H9 (cell line): ENCODE data around the gene ACAP1. TPM values are rescaled to one million over a fixed set of nuclear protein-coding genes. Genes with fewer than 3 reads are reported as not detected.
A peak's percentile ranks its signal among the peaks of the same experiment; 100 is the strongest.

ENCODE experiments used
- DNase-seq: peaks from one replicate; pipeline ENCODE4 v3.0.0-alpha.2; 2017
- H2AFZ ChIP-seq: one replicate; pipeline ENCODE4 v1.6.1; 2013; ENCODE audit warnings: mild to moderate bottlenecking, low read length, control low read depth, moderate library complexity
- H2AK5ac ChIP-seq: 2 replicates; pipeline ENCODE4 v1.6.1; 2013; ENCODE audit warnings: low read length, control low read depth, mixed read lengths; ENCODE audit not compliant: insufficient read length
- H2BK120ac ChIP-seq: one replicate; pipeline ENCODE4 v1.6.1; 2013; ENCODE audit warnings: low read depth, mild to moderate bottlenecking, low read length, control low read depth, inconsistent platforms; ENCODE audit not compliant: poor library complexity, severe bottlenecking
- H2BK12ac ChIP-seq: 2 replicates; pipeline ENCODE4 v1.6.1; 2013; ENCODE audit warnings: low read length, control low read depth, mixed read lengths, low read depth; ENCODE audit not compliant: insufficient read length
- H2BK15ac ChIP-seq: 2 replicates; pipeline ENCODE4 v1.6.1; 2013; ENCODE audit warnings: low read depth, low read length, control low read depth
- H2BK20ac ChIP-seq: one replicate; pipeline ENCODE4 v1.6.1; 2013; ENCODE audit warnings: low read depth, mild to moderate bottlenecking, low read length, control low read depth, inconsistent platforms; ENCODE audit not compliant: poor library complexity, severe bottlenecking
- H2BK5ac ChIP-seq: 2 replicates; pipeline ENCODE4 v1.6.1; 2013; ENCODE audit warnings: low read length, control low read depth, mixed read lengths; ENCODE audit not compliant: insufficient read length
- H3K14ac ChIP-seq: 2 replicates; pipeline ENCODE4 v1.6.1; 2013; ENCODE audit warnings: low read length, control low read depth; ENCODE audit not compliant: insufficient read depth
- H3K18ac ChIP-seq: 2 replicates; pipeline ENCODE4 v1.6.1; 2013; ENCODE audit warnings: low read depth, mild to moderate bottlenecking, mixed read lengths, low read length, control low read depth; ENCODE audit not compliant: insufficient read length
- H3K23ac ChIP-seq: 2 replicates; pipeline ENCODE4 v1.6.1; 2013; ENCODE audit warnings: low read length, control low read depth, mixed read lengths, low read depth; ENCODE audit not compliant: insufficient read length
- H3K23me2 ChIP-seq: 2 replicates; pipeline ENCODE4 v1.6.1; 2013; ENCODE audit warnings: low read depth, mild to moderate bottlenecking, mixed read lengths, low read length, control low read depth; ENCODE audit not compliant: insufficient read length, poor library complexity, severe bottlenecking
- H3K27ac ChIP-seq: 2 replicates; pipeline ENCODE4 v1.5.1; 2013; ENCODE audit warnings: low read length, control low read depth, mixed read lengths, low read depth; ENCODE audit not compliant: insufficient read length
- H3K27me3 ChIP-seq: 2 replicates; pipeline ENCODE4 v1.6.1; 2013; ENCODE audit warnings: low read length, control low read depth, inconsistent platforms; ENCODE audit not compliant: insufficient read depth
- H3K4ac ChIP-seq: 2 replicates; pipeline ENCODE4 v1.6.1; 2013; ENCODE audit warnings: low read depth, mild to moderate bottlenecking, control low read depth, inconsistent platforms, low read length, moderate library complexity
- H3K4me1 ChIP-seq: 2 replicates; pipeline ENCODE4 v1.6.1; 2013; ENCODE audit warnings: low read length, control low read depth, inconsistent platforms; ENCODE audit not compliant: insufficient read depth
- H3K4me2 ChIP-seq: 2 replicates; pipeline ENCODE4 v1.6.1; 2013; ENCODE audit warnings: low read length, control low read depth, mixed read lengths; ENCODE audit not compliant: insufficient read length, insufficient read depth
- H3K56ac ChIP-seq: 2 replicates; pipeline ENCODE4 v1.6.1; 2013; ENCODE audit warnings: low read depth, mild to moderate bottlenecking, mixed read lengths, low read length, control low read depth; ENCODE audit not compliant: insufficient read length
- H3K79me1 ChIP-seq: 2 replicates; pipeline ENCODE4 v1.6.1; 2013; ENCODE audit warnings: low read depth, mild to moderate bottlenecking, moderate library complexity, low read length, control low read depth, inconsistent platforms; ENCODE audit not compliant: insufficient read depth, poor library complexity, severe bottlenecking
- H3K79me2 ChIP-seq: 2 replicates; pipeline ENCODE4 v1.6.1; 2013; ENCODE audit warnings: low read length, control low read depth, inconsistent platforms; ENCODE audit not compliant: insufficient read depth
- H3K9ac ChIP-seq: 2 replicates; pipeline ENCODE4 v1.6.1; 2013; ENCODE audit warnings: low read length, control low read depth, mixed read lengths; ENCODE audit not compliant: insufficient read length; ENCODE audit errors: extremely low read depth
- H3K9me3 ChIP-seq: one replicate; pipeline ENCODE4 v1.6.1; 2013; ENCODE audit warnings: low read depth, low read length, inconsistent platforms; ENCODE audit not compliant: control insufficient read depth
- H3T11ph ChIP-seq: one replicate; pipeline ENCODE4 v1.6.1; 2013; ENCODE audit warnings: mild to moderate bottlenecking, low read length, control low read depth, inconsistent platforms
- H4K20me1 ChIP-seq: one replicate; pipeline ENCODE4 v1.6.1; 2013; ENCODE audit not compliant: control insufficient read depth, insufficient read length, insufficient read depth
- H4K5ac ChIP-seq: 2 replicates; pipeline ENCODE4 v1.6.1; 2013; ENCODE audit warnings: low read depth, mild to moderate bottlenecking, mixed read lengths, low read length, control low read depth; ENCODE audit not compliant: insufficient read length
- H4K8ac ChIP-seq: replicated peaks from 2 replicates; pipeline ENCODE4 v1.6.1; 2013; ENCODE audit warnings: low read length, control low read depth, mixed read lengths, low read depth; ENCODE audit not compliant: insufficient read length
- H4K91ac ChIP-seq: 2 replicates; pipeline ENCODE4 v1.6.1; 2013; ENCODE audit warnings: low read depth, mild to moderate bottlenecking, moderate library complexity, mixed read lengths, low read length, control low read depth; ENCODE audit not compliant: insufficient read length
- H3K27ac Mint-ChIP-seq, 3 experiments: 2 replicates in 2 of 3; 3 replicates in 1 of 3; pipeline ENCODE4 v1.8.0; 2020 to 2021; ENCODE audit warnings: mixed read lengths in 3 of 3, mild to moderate bottlenecking in 1 of 3, moderate library complexity in 1 of 3
- H3K27me3 Mint-ChIP-seq: 2 replicates; pipeline ENCODE4 v1.8.0; 2021; ENCODE audit warnings: low read depth, mild to moderate bottlenecking, moderate library complexity, mixed read lengths
- H3K36me3 Mint-ChIP-seq, 3 experiments: 2 replicates in 2 of 3; 3 replicates in 1 of 3; pipeline ENCODE4 v1.8.0; 2020 to 2021; ENCODE audit warnings: low read depth in 3 of 3, mixed read lengths in 3 of 3; ENCODE audit not compliant: insufficient read depth in 1 of 3
- H3K4me1 Mint-ChIP-seq, 2 experiments: 2 replicates each; pipeline ENCODE4 v1.8.0; 2020; ENCODE audit warnings: mixed read lengths in 2 of 2
- H3K4me3 Mint-ChIP-seq, 2 experiments: 2 replicates in 1 of 2; 3 replicates in 1 of 2; pipeline ENCODE4 v1.8.0; 2020 to 2021; ENCODE audit warnings: mild to moderate bottlenecking in 2 of 2, mixed read lengths in 2 of 2, moderate library complexity in 1 of 2
- H3K9me3 Mint-ChIP-seq, 2 experiments: 2 replicates in 1 of 2; 3 replicates in 1 of 2; pipeline ENCODE4 v1.8.0; 2020; ENCODE audit warnings: mild to moderate bottlenecking in 2 of 2, mixed read lengths in 2 of 2, moderate library complexity in 1 of 2
- WGBS: extraction: QIAGEN DNeasy Blood & Tissue Kit; methylation state at CpG from one replicate; pipeline ENCODE4 v1.1.7; 2013; ENCODE audit warnings: missing lambda C conversion rate, low lambda C conversion rate, mixed read lengths; ENCODE audit not compliant: insufficient read length; ENCODE audit errors: extremely low coverage; 5-methylcytosine and 5-hydroxymethylcytosine counted together
- total RNA-seq: library from RNA; stranded (reverse); gene quantifications from 2 replicates; pipeline ENCODE4 v1.2.1, GENCODE V29; 2021
- TF ChIP-seq, protein P1 (sequence below): fragments of 200-600 bp; sonication (generic); conservative IDR thresholded peaks from 3 replicates; pipeline ENCODE4 v1.8.0; 2021; ENCODE audit warnings: antibody characterized with exemption, mild to moderate bottlenecking

Gene ACAP1
- total RNA-seq, 1 experiment from 2014 or later, result 18.2 TPM

DNA sequence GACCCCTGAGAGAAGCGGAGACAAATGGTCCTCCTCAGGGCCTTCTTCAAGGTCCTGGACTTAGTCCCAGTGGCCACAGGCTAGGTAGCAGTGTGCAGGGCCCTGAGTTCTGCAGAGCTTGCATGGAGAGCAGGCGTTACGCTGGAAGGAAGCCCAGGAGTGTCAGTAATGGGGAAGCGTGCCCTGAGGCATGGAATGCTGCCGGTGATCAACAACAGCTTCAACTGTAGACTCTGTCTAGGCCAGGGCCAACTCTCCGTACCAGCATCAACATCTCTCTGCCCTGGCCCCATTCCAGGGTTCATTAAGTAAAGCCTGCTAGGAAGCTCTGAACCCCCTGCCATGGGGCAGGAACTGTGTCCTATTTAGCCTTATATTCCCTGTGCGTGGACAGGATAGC is 44.0 kb downstream of the ACAP1 start:
- Histone ChIP-seq H3K79me2 (no peaks in the 10 kb centered on the region), H3K4me1 (no peaks in the 10 kb centered on the region), H4K5ac (no peak overlapping the region), H4K20me1 (no peaks in the 10 kb centered on the region), H4K8ac (no peak overlapping the region), H3K4me2 (peak overlapping the region; percentile 75), H3K79me1 (no peaks in the 10 kb centered on the region), H2BK120ac (no peak overlapping the region), H3K27ac (no peak overlapping the region), H3K4ac (no peak overlapping the region), H4K91ac (no peak overlapping the region), H3K9ac (no peak overlapping the region), H3K14ac (no peak overlapping the region), H2AK5ac (no peak overlapping the region), H3K27me3 (peaks cover 11% of the 10 kb centered on the region; the same call in 1 of the 2 replicates), H2BK20ac (no peak overlapping the region), H2BK12ac (no peak overlapping the region), H3K9me3 (no peaks in the 10 kb centered on the region), H2BK5ac (no peak overlapping the region), H3K23me2 (peaks cover 17% of the 10 kb centered on the region), H3K23ac (no peak overlapping the region), H2AFZ (peak overlapping the region; percentile 53), H3K56ac (no peak overlapping the region), H3K18ac (no peak overlapping the region), H3T11ph (no peak overlapping the region), H2BK15ac (no peak overlapping the region; the same call in 1 of the 2 replicates)
- WGBS, result no CpG with 5 or more reads among the region's 7 CpGs
- Mint-ChIP-seq H3K4me1 (peaks cover 21 to 25% of the 10 kb centered on the region in 2 experiments), H3K4me3 (peak overlapping the region; percentile 76 to 78), H3K36me3 (peaks cover 5 to 11% (median 8%) of the 10 kb centered on the region in 3 experiments; a peak in 5 of 7 replicates), H3K27me3 (peaks cover 52% of the 10 kb centered on the region), H3K27ac (peak overlapping the region in 1 of 3 experiments; percentile 8; a peak in 1 of 7 replicates), H3K9me3 (peaks cover 7% of the 10 kb centered on the region in 2 experiments)
- TF ChIP-seq, protein P1, sequence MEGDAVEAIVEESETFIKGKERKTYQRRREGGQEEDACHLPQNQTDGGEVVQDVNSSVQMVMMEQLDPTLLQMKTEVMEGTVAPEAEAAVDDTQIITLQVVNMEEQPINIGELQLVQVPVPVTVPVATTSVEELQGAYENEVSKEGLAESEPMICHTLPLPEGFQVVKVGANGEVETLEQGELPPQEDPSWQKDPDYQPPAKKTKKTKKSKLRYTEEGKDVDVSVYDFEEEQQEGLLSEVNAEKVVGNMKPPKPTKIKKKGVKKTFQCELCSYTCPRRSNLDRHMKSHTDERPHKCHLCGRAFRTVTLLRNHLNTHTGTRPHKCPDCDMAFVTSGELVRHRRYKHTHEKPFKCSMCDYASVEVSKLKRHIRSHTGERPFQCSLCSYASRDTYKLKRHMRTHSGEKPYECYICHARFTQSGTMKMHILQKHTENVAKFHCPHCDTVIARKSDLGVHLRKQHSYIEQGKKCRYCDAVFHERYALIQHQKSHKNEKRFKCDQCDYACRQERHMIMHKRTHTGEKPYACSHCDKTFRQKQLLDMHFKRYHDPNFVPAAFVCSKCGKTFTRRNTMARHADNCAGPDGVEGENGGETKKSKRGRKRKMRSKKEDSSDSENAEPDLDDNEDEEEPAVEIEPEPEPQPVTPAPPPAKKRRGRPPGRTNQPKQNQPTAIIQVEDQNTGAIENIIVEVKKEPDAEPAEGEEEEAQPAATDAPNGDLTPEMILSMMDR, result no peak
- peak; percentile 64 for DNase-seq
